Vagina (tissue), 2 donors: ENCODE results near the gene MYDGF.

Experiments
- POLR2A ChIP-seq, 2 donors: fragments of 450-650 bp; IDR thresholded peaks; one replicate each; pipeline ENCODE4 v1.6.1; 2017; ENCODE audit warnings: antibody characterized with exemption in 2 of 2, mild to moderate bottlenecking in 2 of 2, moderate library complexity in 2 of 2
- POLR2AphosphoS5 ChIP-seq, 2 donors: sonication (generic); formaldehyde crosslinking; IDR thresholded peaks; one replicate each; pipeline ENCODE4 v1.9.0; 2017; ENCODE audit warnings: antibody characterized with exemption in 2 of 2, mild to moderate bottlenecking in 2 of 2, low read depth in 1 of 2; ENCODE audit not compliant: insufficient read depth in 1 of 2
- TF ChIP-seq, protein P1 (sequence below), 3 experiments: fragments of 450-650 bp in 2 of 3; fragments of 200-600 bp in 1 of 3; sonication (generic) in 1 of 3; IDR thresholded peaks; one replicate each; pipeline ENCODE4 v1.5.1; 2017 to 2019; ENCODE audit warnings: antibody characterized with exemption in 3 of 3, mild to moderate bottlenecking in 2 of 3, moderate library complexity in 2 of 3

DNA sequence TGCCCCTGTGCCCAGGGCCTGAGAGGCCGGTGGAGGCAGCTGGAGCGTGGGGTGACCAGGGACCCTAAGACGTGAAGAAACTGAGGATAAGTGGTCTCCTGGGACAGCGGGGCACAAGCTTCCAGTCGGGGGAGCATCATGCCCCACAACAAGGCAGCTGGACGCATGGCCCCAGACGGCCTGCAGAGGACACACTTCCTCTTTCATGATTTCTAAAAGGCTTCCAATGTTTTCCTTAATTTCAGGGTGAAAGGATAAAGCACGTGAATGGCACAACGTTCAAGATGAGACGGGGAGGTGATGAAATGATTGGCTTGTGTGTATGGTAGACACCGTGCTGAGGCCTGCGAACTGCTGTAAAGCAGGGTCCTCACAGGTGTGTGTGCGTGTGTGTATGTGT lies 20.2 kb upstream of the MYDGF start:
- TF ChIP-seq, protein P1, sequence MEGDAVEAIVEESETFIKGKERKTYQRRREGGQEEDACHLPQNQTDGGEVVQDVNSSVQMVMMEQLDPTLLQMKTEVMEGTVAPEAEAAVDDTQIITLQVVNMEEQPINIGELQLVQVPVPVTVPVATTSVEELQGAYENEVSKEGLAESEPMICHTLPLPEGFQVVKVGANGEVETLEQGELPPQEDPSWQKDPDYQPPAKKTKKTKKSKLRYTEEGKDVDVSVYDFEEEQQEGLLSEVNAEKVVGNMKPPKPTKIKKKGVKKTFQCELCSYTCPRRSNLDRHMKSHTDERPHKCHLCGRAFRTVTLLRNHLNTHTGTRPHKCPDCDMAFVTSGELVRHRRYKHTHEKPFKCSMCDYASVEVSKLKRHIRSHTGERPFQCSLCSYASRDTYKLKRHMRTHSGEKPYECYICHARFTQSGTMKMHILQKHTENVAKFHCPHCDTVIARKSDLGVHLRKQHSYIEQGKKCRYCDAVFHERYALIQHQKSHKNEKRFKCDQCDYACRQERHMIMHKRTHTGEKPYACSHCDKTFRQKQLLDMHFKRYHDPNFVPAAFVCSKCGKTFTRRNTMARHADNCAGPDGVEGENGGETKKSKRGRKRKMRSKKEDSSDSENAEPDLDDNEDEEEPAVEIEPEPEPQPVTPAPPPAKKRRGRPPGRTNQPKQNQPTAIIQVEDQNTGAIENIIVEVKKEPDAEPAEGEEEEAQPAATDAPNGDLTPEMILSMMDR (IDR thresholded peaks at IDR 0.05): no peak
- TF ChIP-seq POLR2A (IDR thresholded peaks at IDR 0.05) (no peak), POLR2AphosphoS5 (IDR thresholded peaks at IDR 0.05; ENCODE audit: insufficient read depth in 1 of 2, low read depth in 1 of 2) (no peak)
